C4-2B (cell line): ENCODE measurements around the gene WDR81.

Experiments
- CTCF ChIP-seq: fragments of 450-650 bp; conservative IDR thresholded peaks from 2 replicates; pipeline ENCODE4 v1.5.1; 2017; ENCODE audit warnings: mild to moderate bottlenecking
- ZFX ChIP-seq: fragments of 450-650 bp; IDR thresholded peaks from 2 replicates; pipeline ENCODE4 v1.6.1; 2017

GRCh38 chr17:1769822-1770477 is 45.4 kb downstream of the WDR81 start:
- TF ChIP-seq ZFX (no peak), CTCF (no peak)
